Temporal lobe (tissue), 2 donors: Measurements from ENCODE around the gene TSC1. TPM values are rescaled to one million over a fixed set of nuclear protein-coding genes. Genes with fewer than 3 reads are reported as not detected.

Experiments
- small RNA-seq: library from RNA; depleted of rRNA; stranded (forward); fragments of <200 nt; gene quantifications from one replicate; pipeline ENCODE3, GENCODE V24; 2014; ENCODE audit warnings: low replicate concordance
- total RNA-seq: library from RNA; depleted of rRNA; stranded (reverse); fragments of >200 nt; gene quantifications from one replicate; pipeline ENCODE4 v1.2.3, GENCODE V29; 2014

Gene TSC1
- total RNA-seq, 1 donor from 2014 or later: 40.6 TPM

Small RNAs within 50 kb of the gene (small RNA-seq; reads per million reads assigned to genes)
- gene AL593851.1 (not detected), gene MIR548AW (0.24 reads per million), gene RNU7-21P (not detected)

Other genes starting within 250 kb of the TSC1 start
- gene AK8, start 66.3 kb downstream of the TSC1 start, total RNA-seq: 0.49 TPM
- gene SPACA9, start 65.7 kb downstream of the TSC1 start, total RNA-seq: 2.5 TPM
- gene GFI1B, start 34.1 kb upstream of the TSC1 start, total RNA-seq: under 0.01 TPM
- gene GTF3C5, start 86.4 kb upstream of the TSC1 start, total RNA-seq: 23.8 TPM
- 0.49 TPM for gene CEL, start 117.4 kb upstream of the TSC1 start, total RNA-seq
- gene RALGDS, start 176.6 kb upstream of the TSC1 start, total RNA-seq: 92.0 TPM
- 1.5 TPM for gene GBGT1, start 219.3 kb upstream of the TSC1 start, total RNA-seq